Measurements from ENCODE around the gene LDLRAD4.
"Not testable (repeated sequence)": the region's sequence is repeated elsewhere in the genome, so short reads cannot be mapped to it uniquely, and the experiment has no call there.

Gene LDLRAD4

DNA sequence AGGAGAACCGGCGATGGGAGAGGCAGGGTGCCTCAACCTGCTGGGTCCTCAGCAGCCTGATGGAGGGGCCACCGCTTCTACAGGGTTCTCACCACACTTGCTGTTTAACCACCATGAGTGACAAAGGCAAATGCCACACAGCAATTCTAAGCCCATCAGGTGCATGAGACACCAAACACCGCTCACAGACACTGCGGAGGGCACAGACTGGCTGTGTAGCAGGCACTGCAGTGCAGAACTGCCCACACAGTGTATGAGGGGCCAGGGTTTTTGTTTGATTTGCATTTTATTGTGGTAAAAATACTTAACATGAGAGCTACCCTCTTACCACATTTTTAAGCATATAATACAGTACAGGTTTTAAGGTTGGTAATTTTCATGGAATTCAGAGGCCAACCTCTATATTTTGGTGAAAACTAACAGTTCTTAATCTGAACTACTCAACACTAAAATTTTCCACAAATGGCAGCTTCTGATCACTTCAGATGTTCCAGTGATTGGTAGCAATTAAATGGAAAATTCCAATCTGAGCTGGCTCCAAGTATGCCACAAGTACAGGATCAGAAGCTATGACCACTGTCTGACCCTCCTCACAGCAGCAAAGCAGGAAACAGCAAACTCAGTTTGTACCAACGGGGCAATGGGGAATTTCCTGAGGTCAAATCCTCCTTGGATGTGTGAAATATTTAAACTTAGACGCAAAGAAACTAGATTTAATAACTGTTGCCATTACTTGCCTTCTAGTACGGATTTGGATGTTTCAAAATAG is 440.1 kb downstream of the LDLRAD4 start:
- no peak for DNase-seq

DNA sequence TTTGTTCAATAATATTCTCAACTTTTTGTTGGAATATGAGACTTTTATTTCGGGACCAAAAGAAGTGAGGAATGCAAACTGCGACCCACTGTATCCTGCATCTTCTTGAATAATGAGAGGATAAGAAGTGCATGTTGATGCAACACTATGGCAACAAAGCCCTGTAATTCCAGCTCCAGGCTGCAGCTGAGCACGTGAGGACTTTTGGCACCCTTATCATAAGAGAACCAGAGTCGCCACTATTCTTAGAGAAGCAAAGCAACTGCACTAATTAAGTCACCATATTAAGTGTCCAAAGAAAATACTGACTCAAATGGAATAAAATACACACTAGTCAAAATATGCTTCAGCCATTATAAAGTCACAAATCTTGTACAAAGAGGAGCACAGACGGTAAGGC is 441.9 kb downstream of the LDLRAD4 start:
- no peak for DNase-seq

DNA sequence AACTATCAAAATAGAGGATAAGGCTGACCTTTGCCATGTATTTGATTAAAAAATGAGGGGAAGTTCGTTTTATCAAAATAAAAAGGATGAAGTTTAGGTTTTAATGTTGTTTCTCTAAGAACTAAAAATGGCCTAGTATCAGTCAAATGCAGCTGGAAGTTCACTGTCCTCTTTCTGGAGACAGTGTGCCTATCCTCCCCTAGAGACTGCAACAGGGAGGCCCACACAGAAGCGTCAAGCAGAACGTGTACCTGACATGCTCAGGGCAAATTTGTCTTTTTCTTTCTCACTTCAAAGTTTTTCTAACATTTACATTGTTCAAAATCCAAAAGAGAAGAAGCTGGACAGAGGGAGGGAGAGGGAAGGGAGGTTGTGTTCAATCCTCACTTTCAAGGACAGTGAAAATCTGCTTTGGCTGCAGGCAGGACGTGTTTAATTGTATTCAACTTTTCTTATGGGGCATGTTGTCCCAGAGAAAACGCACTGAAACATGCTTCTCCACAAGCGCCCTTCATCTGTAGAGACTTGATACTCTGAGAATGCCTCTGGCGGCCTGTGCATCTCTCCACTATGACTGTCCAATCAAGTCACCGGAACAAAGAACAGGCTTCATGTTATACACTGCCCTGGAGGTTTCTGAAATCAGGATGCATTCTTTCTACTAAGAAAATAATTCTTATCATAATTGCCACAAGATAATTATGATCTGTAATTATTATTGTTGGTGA is 442.7 kb downstream of the LDLRAD4 start:
- DNase-seq: no peak

DNA sequence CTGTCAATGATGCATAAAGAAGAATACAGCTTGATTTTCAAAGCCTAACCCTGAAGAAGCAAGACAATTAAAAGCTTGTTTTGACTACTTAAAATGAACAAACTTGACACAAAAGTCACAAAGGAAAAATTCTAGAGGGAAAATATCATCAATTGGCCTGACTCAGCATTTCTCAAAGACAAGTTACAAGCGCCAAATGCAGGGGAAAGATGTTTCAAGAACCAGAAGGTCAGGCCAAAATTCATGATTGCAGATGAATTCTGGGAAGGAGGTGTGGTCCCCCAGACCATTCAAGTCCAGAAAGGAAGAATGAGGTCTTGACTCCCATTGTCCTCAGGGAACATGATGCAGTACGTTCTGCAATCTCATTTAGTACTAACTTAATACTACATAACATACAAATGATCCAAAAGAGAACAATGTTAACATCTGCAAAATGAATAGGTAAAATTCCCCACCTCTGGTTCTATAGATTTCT is 443.3 kb downstream of the LDLRAD4 start:
- no peak for DNase-seq

DNA sequence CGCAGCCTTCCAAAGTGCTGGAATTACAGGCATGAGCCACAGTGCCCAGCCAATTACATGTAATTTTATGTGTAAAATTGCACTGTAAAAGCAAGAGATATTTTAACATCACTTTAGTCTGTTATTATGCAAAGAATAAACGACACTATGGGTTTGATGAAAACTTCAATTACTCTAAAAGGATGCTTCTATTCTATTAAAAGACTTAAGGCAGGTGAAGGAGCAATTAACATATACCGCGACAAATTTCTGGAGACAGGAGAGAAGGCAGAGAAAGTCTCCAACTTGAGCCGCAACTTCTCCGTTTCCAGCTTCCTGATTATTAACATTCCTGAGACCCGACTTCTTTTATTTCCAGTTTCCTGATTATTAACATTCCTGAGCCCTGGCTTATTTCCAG is 454.1 kb downstream of the LDLRAD4 start:
- DNase-seq: no peak

DNA sequence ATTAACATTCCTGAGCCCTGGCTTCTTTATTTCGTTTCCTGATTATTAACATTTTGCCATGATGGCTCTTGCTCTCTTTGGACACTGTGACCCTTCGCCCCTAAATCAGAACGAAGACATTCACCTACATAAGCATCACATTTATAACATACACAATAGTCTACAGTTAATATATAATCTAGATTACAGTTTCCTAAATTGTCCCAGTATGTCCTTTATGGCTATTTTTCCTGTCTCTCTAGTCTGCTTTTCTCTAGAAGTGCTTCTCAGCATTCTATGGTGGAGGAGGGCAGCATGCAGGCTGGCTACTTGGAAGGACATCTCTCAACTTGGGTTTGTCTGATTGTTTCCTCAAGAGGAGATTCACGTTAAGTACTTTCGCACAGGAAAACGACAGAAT is 457.9 kb downstream of the LDLRAD4 start:
- DNase-seq: no peak

DNA sequence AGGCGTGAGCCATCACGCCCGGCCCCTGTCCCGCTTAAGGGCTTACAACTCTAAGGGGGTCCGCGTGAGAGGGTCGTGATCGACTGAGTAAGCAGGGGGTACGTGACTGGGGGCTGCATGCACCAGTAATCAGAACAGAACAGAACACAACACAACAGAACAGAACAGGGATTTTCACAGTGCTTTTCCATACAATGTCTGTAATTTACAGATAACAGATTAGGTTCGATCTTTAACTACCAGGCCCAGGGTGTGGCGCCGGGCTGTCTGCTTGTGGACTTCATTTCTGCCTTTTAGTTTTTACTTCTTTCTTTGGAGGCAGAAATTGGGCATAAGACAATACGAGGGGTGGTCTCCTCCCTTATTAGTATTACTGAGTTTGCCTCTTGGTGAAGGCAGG is 458.8 kb downstream of the LDLRAD4 start:
- DNase-seq: not testable (repeated sequence)

DNA sequence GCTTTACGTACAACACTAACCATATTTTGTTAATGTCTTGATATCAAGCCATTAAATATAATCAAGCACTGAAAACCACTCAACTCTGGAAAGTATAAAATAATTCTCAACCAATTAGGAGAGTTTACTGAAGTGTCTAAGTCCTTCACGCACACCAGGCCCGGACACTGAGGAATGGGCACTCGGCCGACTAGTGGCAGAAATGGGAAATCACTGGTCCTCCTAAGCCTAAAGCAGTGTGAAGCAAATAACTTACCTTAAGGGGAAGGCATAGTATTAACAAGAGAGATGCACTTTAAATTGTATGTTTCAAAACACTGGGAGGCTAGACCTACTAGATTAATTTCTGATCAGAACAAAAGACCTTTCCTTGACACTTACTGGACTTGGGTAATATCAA is 462.1 kb downstream of the LDLRAD4 start:
- DNase-seq: no peak

DNA sequence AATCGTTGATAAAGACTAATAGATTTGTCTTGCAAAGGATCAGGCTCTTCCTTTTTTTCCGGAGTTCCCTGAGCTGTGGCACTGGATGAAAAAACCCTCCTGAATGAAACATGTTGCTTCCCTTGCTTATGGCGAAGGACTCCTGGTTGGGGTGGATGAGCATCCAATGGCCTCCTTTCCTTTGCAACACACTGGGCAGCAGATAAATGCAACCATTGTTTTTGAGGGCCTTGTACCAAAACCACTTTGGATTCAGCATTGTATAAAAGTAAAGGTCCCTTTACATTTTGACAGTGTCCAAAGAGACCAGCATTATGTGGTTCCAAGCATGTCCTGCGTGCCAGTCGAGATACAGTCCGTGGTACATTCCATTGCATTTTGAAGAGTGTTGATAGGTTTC is 463.1 kb downstream of the LDLRAD4 start:
- DNase-seq: no peak

DNA sequence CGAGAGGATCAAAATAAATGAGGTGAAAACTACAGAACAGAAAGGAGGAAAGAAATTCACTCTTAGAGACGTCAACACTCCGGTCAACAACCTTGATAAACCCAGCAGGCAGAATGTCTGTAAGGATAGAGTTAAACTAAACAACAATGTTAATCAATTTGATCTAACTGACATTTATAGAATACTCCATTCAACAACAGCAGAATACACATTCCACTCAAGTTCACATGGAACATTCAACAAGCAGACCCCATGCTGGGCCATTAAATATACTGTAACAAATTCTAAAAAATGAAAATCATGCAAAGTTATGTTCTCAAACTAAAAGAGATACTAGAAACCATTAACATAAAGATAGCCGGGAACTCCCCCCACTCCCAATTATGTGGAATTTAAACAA is 466.0 kb downstream of the LDLRAD4 start:
- no peak for DNase-seq

DNA sequence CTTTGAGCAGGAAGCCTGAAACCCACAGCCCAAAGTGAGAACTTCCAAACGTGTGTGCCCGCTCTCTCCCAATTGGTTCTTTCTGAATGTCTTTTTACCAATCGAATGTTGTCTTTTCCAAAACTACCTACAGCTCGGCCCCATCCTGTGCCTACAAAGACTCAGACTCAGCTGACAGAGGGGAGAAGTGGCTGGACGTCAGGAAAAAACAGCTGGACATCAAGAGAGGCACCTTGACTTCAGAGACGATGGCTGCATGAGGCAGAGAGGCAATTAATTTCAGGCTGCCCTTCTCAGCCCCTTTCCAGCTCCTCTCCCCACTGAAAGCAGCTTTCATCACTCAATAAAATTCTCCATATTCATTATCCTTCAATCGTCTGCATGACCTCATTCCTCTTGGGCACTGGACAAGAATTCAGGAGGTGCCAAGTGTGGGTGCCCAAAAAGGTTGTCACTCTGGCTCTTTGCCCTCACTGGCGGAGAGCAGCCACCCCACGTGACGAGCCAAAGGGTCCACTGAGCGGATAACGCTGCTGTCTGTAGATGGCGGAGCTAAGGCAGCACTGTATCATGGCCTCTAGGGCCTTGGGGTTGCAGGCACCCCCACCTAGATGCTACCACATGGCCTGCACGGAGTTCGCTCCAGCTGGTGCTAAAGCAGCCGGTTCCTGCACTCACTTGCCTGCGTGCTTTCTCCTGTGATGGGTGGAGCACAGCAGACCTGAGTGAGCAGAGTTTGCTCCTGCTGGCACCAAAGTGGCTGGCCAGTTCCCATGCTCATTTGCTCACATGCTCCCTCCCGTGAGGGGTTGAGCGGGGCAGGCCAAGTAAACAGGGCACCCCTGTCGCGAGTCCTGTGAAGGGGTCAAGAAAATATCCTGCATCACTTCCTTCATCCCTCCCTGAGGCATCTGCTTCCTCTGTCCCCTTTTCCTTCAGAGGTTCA is 469.9 kb downstream of the LDLRAD4 start:
- DNase-seq: no peak

DNA sequence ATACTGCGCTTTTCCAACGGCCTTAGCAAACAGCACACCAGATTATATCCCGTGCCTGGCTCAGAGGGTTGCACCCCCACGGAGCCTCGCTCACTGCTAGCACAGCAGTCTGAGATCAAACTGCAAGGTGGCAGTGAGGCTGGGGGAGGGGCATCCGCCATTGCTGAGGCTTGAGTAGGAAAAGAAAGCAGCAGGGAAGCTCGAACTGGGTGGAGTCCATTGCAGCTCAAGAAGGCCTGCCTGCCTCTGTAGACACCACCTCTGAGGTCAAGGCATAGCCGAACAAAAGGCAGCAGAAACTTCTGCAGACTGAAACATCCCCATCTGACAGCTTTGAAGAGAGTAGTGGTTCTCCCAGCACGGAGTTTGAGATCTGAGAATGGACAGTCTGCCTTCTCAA is 471.5 kb downstream of the LDLRAD4 start:
- DNase-seq: not testable (repeated sequence)

DNA sequence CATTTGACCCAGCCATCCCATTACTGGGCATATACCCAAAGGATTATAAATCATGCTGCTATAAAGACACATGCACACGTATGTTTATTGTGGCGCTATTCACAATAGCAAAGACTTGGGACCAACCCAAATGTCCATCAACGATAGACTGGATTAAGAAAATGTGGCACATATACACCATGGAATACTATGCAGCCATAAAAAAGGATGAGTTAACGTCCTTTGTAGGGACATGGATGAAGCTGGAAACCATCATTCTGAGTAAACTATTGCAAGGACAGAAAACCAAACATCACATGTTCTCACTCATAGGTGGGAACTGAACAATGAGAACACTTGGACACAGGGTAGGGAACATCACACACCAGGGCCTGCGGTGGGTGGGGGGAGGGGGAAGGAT is 476.8 kb downstream of the LDLRAD4 start:
- not testable (repeated sequence) for DNase-seq

DNA sequence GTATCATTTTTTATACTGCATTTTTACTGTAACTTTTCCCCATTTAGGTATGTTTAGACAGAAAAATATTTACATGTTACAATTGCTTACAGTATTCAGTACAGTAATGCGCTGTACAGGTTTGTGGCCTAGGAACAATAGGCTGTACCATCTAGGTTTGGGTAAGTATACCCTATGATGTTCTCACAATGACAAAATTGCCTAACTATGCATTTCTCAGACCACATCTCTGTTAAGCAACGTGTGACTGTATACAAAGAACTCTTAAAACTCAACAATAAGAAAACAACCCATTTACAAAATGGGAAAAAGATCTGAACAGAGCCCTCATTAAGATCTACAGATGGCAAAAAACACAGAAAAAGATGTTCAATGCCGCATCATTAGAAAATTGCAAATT is 478.4 kb downstream of the LDLRAD4 start:
- DNase-seq: no peak

DNA sequence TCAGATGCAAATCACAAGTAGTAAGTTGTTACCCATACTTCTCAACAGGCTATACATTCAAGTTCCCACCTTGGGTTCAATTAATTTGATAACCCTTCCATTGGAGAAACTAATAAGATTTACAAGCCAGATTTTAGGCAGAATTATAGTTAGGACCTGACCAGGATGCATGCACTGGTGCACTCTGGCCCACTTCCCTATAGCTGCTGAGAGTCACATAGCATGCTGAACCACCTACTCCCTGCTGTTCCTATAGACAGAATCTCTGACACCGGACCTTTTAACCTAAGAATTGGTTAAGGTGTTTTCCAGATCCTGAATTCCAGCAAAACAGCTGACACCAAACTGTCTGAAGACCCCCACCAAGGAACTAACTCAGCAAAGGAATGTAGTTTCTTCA is 481.6 kb downstream of the LDLRAD4 start:
- no peak for DNase-seq

Measured in T1000 (cell line).